ENCODE data around the gene HHLA2.
"Not testable (repeated sequence)": the region's sequence is repeated elsewhere in the genome, so short reads cannot be mapped to it uniquely, and the experiment has no call there.

HHLA2 gene

GRCh38 chr3:108296239-108296638, at the start of gene HHLA2:
Gene HHLA2 (plus strand): TSS chr3:108296548. CDS start chr3:108351814, 55,266 bp downstream.
- Mint-ChIP-seq H3K27me3 (no peaks in the 10 kb centered on the region), H3K36me3 (peaks cover 4 to 14% of the 10 kb centered on the region in 2 donors), H3K4me3 (no peak within 1 kb of the TSS), H3K4me1 (peaks cover 35 to 57% of the 10 kb centered on the region in 2 donors), H3K27ac (no peak within 1 kb of the TSS), H3K9me3 (peaks cover 0 to 3% of the 10 kb centered on the region in 2 donors)
- ATAC-seq (replicated peaks) (peak; percentile 27 to 50), DNase-seq (no peak)

- Mint-ChIP-seq H3K27me3 (no peaks in the 10 kb centered on the region), H3K27ac (no peak overlapping the region), H3K9me3 (no peaks in the 10 kb centered on the region), H3K4me1 (peaks cover 5 to 18% of the 10 kb centered on the region in 2 donors), H3K4me3 (no peak overlapping the region), H3K36me3 (peaks cover 0 to 4% of the 10 kb centered on the region in 2 donors)
- ATAC-seq (replicated peaks) (no peak), DNase-seq (no peak)
Measured at GRCh38 chr3:108250626-108251025, 45.7 kb upstream of the HHLA2 start.

GRCh38 chr3:108251265-108251664, 45.1 kb upstream of the HHLA2 start:
- Mint-ChIP-seq H3K27ac (no peak overlapping the region), H3K36me3 (peaks cover 0 to 3% of the 10 kb centered on the region in 2 donors), H3K4me3 (no peak overlapping the region), H3K9me3 (no peaks in the 10 kb centered on the region), H3K4me1 (peaks cover 5 to 11% of the 10 kb centered on the region in 2 donors), H3K27me3 (no peaks in the 10 kb centered on the region)
- no peak for ATAC-seq (replicated peaks)
- no peak for DNase-seq

DNA sequence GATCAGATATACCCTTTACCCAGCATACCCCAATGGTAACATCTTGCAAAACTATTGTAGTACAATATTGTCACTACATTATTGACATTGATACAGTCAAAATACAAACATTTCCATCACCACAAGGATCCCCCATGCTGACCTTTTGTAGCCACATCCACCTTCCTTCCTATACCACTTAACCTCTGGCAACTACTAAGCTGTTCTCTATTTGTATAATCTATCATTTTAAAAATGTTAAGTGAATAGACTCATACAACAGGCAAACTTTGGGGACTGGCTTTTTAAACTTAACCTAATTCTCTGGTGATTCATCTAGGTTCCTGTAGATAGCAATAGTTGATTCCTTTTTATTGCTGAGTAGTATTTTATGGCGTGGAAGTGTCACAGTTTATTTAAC, 44.5 kb upstream of the HHLA2 start:
- Mint-ChIP-seq H3K9me3 (no peaks in the 10 kb centered on the region), H3K4me3 (no peak overlapping the region), H3K4me1 (peaks cover 5 to 8% of the 10 kb centered on the region in 2 donors), H3K36me3 (peaks cover 0 to 3% of the 10 kb centered on the region in 2 donors), H3K27me3 (no peaks in the 10 kb centered on the region), H3K27ac (no peak overlapping the region)
- ATAC-seq (replicated peaks) (no peak), DNase-seq (no peak)

- no peaks in the 10 kb centered on the region for H3K4me1 Mint-ChIP-seq
- DNase-seq, result no peak
- peaks cover 0 to 3% of the 10 kb centered on the region in 2 donors for H3K36me3 Mint-ChIP-seq
- no peaks in the 10 kb centered on the region for H3K27me3 Mint-ChIP-seq
- no peak for ATAC-seq (replicated peaks)
- H3K4me3 Mint-ChIP-seq, result no peak overlapping the region
- H3K9me3 Mint-ChIP-seq, result no peaks in the 10 kb centered on the region
- H3K27ac Mint-ChIP-seq, result no peak overlapping the region
Measured at GRCh38 chr3:108255131-108255530, 41.2 kb upstream of the HHLA2 start.

GRCh38 chr3:108264534-108265298, 31.6 kb upstream of the HHLA2 start:
- peak overlapping the region; percentile 47 for H3K27ac Mint-ChIP-seq
- ATAC-seq (replicated peaks), result peak in 1 of 2 donors; percentile 22
- H3K4me1 Mint-ChIP-seq, H3K27me3 Mint-ChIP-seq, H3K4me3 Mint-ChIP-seq, DNase-seq: not testable (repeated sequence)
- peaks cover 11 to 15% of the 10 kb centered on the region in 2 donors for H3K9me3 Mint-ChIP-seq
- H3K36me3 Mint-ChIP-seq, result peaks cover 2 to 11% of the 10 kb centered on the region in 2 donors

DNA sequence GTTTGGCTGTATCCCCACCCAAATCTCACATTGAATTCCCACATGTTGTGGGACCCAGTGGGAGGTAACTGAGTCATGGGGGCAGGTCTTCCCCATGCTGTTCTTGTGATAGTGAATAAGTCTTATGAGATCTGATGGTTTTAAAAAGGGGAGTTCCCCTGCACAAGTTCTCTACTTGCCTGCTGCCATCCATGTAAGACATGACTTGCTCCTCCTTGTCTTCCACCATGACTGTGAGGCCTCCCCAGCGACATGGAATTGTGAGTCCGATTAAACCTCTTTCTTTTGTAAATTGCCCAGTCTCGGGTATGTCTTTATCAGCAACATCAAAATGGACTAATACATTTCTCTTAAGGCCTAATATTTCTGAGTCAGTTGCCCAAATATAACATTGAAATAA, 28.1 kb upstream of the HHLA2 start:
- H3K27ac Mint-ChIP-seq, H3K27me3 Mint-ChIP-seq: not testable (repeated sequence)
- H3K9me3 Mint-ChIP-seq, result peaks cover 11 to 15% of the 10 kb centered on the region in 2 donors

DNA sequence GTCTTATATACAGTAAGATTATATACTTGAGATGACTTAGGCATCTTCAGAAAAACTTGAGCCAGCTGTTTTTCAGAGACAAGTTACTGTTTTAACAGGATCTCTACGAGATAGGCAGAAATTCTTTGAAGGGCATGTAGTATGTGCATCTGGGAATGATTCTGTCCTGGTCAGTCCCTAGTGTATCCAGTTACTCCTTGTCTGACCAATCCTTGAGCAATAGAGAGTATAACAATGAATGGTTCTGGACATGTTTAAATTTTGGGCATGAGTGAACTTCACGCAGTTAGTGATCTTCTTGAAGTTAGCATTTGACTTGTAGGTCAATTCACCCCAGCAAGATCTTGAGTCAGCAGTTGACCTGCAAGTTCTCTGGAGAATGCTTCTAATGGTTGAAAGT, 24.7 kb upstream of the HHLA2 start:
- peaks cover 9 to 16% of the 10 kb centered on the region in 2 donors for H3K9me3 Mint-ChIP-seq
- ATAC-seq (replicated peaks), result no peak
- DNase-seq, result no peak
- H3K27ac Mint-ChIP-seq, result no peak overlapping the region
- H3K4me1 Mint-ChIP-seq, result peaks cover 0 to 3% of the 10 kb centered on the region in 2 donors
- peaks cover 2 to 11% of the 10 kb centered on the region in 2 donors for H3K36me3 Mint-ChIP-seq
- no peak overlapping the region for H3K4me3 Mint-ChIP-seq
- no peaks in the 10 kb centered on the region for H3K27me3 Mint-ChIP-seq

More for the DNA sequence above, 28.1 kb upstream of the HHLA2 start:
- not testable (repeated sequence) for ATAC-seq (replicated peaks); H3K4me3 Mint-ChIP-seq; DNase-seq; H3K4me1 Mint-ChIP-seq
- H3K36me3 Mint-ChIP-seq, result peaks cover 2 to 11% of the 10 kb centered on the region in 2 donors

GRCh38 chr3:108279066-108279465, 17.3 kb upstream of the HHLA2 start:
- H3K27ac Mint-ChIP-seq; H3K27me3 Mint-ChIP-seq; H3K4me1 Mint-ChIP-seq; H3K4me3 Mint-ChIP-seq; ATAC-seq (replicated peaks); DNase-seq: not testable (repeated sequence)
- Mint-ChIP-seq H3K36me3 (peaks cover 2 to 22% of the 10 kb centered on the region in 2 donors), H3K9me3 (peaks cover 11 to 20% of the 10 kb centered on the region in 2 donors)

- no peak for DNase-seq
- Mint-ChIP-seq H3K27me3 (no peaks in the 10 kb centered on the region), H3K4me1 (peaks cover 15 to 21% of the 10 kb centered on the region in 2 donors), H3K36me3 (peaks cover 2 to 31% of the 10 kb centered on the region in 2 donors), H3K9me3 (peaks cover 11 to 17% of the 10 kb centered on the region in 2 donors), H3K4me3 (no peak overlapping the region), H3K27ac (no peak overlapping the region)
- ATAC-seq (replicated peaks), result no peak
Measured at GRCh38 chr3:108280476-108280875, 15.9 kb upstream of the HHLA2 start.

- no peaks in the 10 kb centered on the region for H3K27me3 Mint-ChIP-seq
- no peak overlapping the region for H3K27ac Mint-ChIP-seq
- H3K36me3 Mint-ChIP-seq, result peaks cover 2 to 33% of the 10 kb centered on the region in 2 donors
- no peak overlapping the region for H3K4me3 Mint-ChIP-seq
- peaks cover 19 to 27% of the 10 kb centered on the region in 2 donors for H3K4me1 Mint-ChIP-seq
- DNase-seq, result no peak
- peaks cover 11 to 17% of the 10 kb centered on the region in 2 donors for H3K9me3 Mint-ChIP-seq
- ATAC-seq (replicated peaks), result peak in 1 of 2 donors; percentile 38
Measured at GRCh38 chr3:108281670-108282069, 14.7 kb upstream of the HHLA2 start.

- peaks cover 10 to 11% of the 10 kb centered on the region in 2 donors for H3K9me3 Mint-ChIP-seq
Measured at GRCh38 chr3:108283006-108283405, 13.3 kb upstream of the HHLA2 start.

DNA sequence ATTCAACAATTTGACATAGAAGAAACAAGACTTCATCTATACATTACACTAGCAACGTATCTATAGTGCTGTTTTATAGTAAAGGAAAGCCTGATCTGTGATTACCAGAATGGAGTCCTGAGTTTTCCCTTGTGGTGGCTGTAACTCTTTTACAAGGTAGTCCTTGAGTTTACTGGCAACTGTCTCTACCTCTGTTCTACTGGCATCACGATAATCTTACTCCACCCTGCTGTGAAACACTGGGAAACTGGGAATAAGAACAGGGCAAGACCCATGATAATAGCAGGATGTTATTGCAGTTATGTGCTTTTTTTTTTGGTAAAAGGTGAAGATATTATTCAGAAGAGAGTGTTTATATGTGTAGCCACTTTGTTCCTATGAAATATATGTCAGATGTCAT, 12.4 kb upstream of the HHLA2 start:
- DNase-seq, result no peak
- Mint-ChIP-seq H3K4me1 (peaks cover 30 to 43% of the 10 kb centered on the region in 2 donors), H3K9me3 (peaks cover 4 to 7% of the 10 kb centered on the region in 2 donors), H3K27me3 (no peaks in the 10 kb centered on the region), H3K4me3 (no peak overlapping the region), H3K36me3 (peaks cover 2 to 22% of the 10 kb centered on the region in 2 donors), H3K27ac (peak overlapping the region; percentile 43)
- ATAC-seq (replicated peaks), result no peak

More at GRCh38 chr3:108283006-108283405, 13.3 kb upstream of the HHLA2 start:
- H3K36me3 Mint-ChIP-seq, result peaks cover 2 to 28% of the 10 kb centered on the region in 2 donors
- H3K4me3 Mint-ChIP-seq, result no peak overlapping the region
- H3K27me3 Mint-ChIP-seq, result no peaks in the 10 kb centered on the region
- peaks cover 27 to 40% of the 10 kb centered on the region in 2 donors for H3K4me1 Mint-ChIP-seq
- ATAC-seq (replicated peaks) (no peak), DNase-seq (no peak)
- no peak overlapping the region for H3K27ac Mint-ChIP-seq

DNA sequence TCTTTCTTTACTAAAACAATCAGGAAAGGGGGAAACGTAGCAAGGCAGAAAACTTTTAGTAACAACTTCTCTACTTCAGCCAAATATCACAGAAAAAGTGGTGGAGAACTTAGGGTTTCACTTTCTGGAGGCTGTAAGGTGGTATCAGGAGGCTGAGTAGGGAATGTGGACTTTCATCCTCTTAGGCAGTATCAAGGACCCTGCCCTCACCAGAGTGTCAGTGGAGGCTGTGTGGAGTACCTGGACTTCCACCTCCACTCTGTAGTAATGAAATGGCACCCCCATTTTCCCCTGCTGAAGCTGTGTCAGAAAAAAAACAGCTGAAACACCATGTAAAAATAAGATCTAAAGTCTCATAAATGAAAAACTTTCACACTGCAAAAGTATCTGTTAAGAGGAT, 11.2 kb upstream of the HHLA2 start:
- peaks cover 0 to 15% of the 10 kb centered on the region in 2 donors for H3K36me3 Mint-ChIP-seq
- no peak overlapping the region for H3K27ac Mint-ChIP-seq
- ATAC-seq (replicated peaks) (no peak), DNase-seq (no peak)
- peak overlapping the region in 1 of 2 donors; percentile 2 for H3K4me3 Mint-ChIP-seq
- no peaks in the 10 kb centered on the region for H3K27me3 Mint-ChIP-seq
- H3K9me3 Mint-ChIP-seq, result peaks cover 1 to 4% of the 10 kb centered on the region in 2 donors
- H3K4me1 Mint-ChIP-seq, result peaks cover 30 to 43% of the 10 kb centered on the region in 2 donors

- DNase-seq (no peak), ATAC-seq (replicated peaks) (peak; percentile 89 to 91)
- peaks cover 42 to 62% of the 10 kb centered on the region in 2 donors for H3K4me1 Mint-ChIP-seq
- H3K27ac Mint-ChIP-seq, result peak overlapping the region; percentile 88
- no peaks in the 10 kb centered on the region for H3K27me3 Mint-ChIP-seq
- H3K36me3 Mint-ChIP-seq, result peaks cover 12 to 22% of the 10 kb centered on the region in 2 donors
- H3K9me3 Mint-ChIP-seq, result peaks cover 0 to 8% of the 10 kb centered on the region in 2 donors
- peak overlapping the region in 1 of 2 donors; percentile 36 for H3K4me3 Mint-ChIP-seq
Measured at GRCh38 chr3:108287146-108287545, 9.2 kb upstream of the HHLA2 start.
